T-helper 9 cell (primary cell): ENCODE measurements around the gene HAUS8.
"Not testable (repeated sequence)": the region's sequence is repeated elsewhere in the genome, so short reads cannot be mapped to it uniquely, and the experiment has no call there.

Experiments
- DNase-seq: peaks from one replicate; pipeline ENCODE4 v3.0.0-alpha.2; 2020
- total RNA-seq, 2 donors: gene quantifications; one replicate each; lab custom pipeline; 2026; lab: John Stamatoyannopoulos, UW

The HAUS8 gene
- 13.8 to 14.2 reads per million in 2 donors for total RNA-seq

GRCh38 chr19:17075035-17075863 lies at the start of gene HAUS8, which contains the start of gene MYO9B:
Gene HAUS8, minus strand, starts transcription at chr19:17075452. Its CDS starts 30 bp downstream, at chr19:17075422.
Gene MYO9B, plus strand, starts transcription at chr19:17075777. Its CDS starts 25,941 bp downstream, at chr19:17101718.
- peak; percentile 99 for DNase-seq

GRCh38 chr19:17124025-17124424 lies 48.8 kb upstream of the HAUS8 start:
- DNase-seq = no peak

GRCh38 chr19:17123041-17123440 lies 47.8 kb upstream of the HAUS8 start:
- DNase-seq = no peak

- no peak for DNase-seq
Measured at GRCh38 chr19:17121736-17122293, 46.6 kb upstream of the HAUS8 start.

- no peak for DNase-seq
Measured at GRCh38 chr19:17118957-17119356, 43.7 kb upstream of the HAUS8 start.

- no peak for DNase-seq
Measured at GRCh38 chr19:17116996-17117702, 41.9 kb upstream of the HAUS8 start.

GRCh38 chr19:17114414-17114831 lies 39.2 kb upstream of the HAUS8 start:
- no peak for DNase-seq

GRCh38 chr19:17113127-17113785 lies 38.0 kb upstream of the HAUS8 start:
- DNase-seq = no peak

GRCh38 chr19:17112700-17113099 lies 37.4 kb upstream of the HAUS8 start:
- no peak for DNase-seq

- DNase-seq = no peak
Measured at GRCh38 chr19:17112271-17112670, 37.0 kb upstream of the HAUS8 start.

GRCh38 chr19:17111766-17112165 lies 36.5 kb upstream of the HAUS8 start:
- DNase-seq = no peak

- no peak for DNase-seq
Measured at GRCh38 chr19:17110599-17110966, 35.3 kb upstream of the HAUS8 start.

GRCh38 chr19:17109962-17110598 lies 34.8 kb upstream of the HAUS8 start:
- DNase-seq = no peak

- no peak for DNase-seq
Measured at GRCh38 chr19:17109300-17109699, 34.0 kb upstream of the HAUS8 start.

GRCh38 chr19:17108453-17108784 lies 33.2 kb upstream of the HAUS8 start:
- no peak for DNase-seq

- DNase-seq = no peak
Measured at GRCh38 chr19:17107546-17108452, 32.5 kb upstream of the HAUS8 start.

- DNase-seq = not testable (repeated sequence)
Measured at GRCh38 chr19:17106964-17107363, 31.7 kb upstream of the HAUS8 start.

- no peak for DNase-seq
Measured at GRCh38 chr19:17105556-17105955, 30.3 kb upstream of the HAUS8 start.

GRCh38 chr19:17104679-17105078 lies 29.4 kb upstream of the HAUS8 start:
- no peak for DNase-seq

- no peak for DNase-seq
Measured at GRCh38 chr19:17103177-17103576, 27.9 kb upstream of the HAUS8 start.
